Measurements from ENCODE around the gene NEK5.
"Not testable (repeated sequence)": the region's sequence is repeated elsewhere in the genome, so short reads cannot be mapped to it uniquely, and the experiment has no call there.

NEK5 gene

DNA sequence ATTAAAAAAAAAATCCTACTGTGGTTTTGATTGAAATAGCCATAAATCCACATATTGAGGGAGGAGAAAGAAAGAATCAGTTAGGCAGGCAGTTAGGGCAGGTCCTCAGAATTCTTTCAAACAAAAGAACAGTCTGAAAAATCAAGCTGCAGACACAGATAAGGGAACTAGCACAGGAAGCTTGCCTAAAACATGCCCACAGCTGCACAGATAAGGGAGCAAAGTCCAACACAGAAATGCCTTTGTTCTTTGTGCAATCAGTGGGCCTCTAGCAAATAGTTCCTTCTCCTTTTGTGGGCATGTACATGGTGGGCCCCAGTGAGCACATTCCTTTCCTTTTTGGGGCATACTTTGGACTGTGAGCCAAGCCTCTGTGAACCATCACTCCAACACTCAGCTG, 61.6 kb downstream of the NEK5 start:
- no peak for DNase-seq

DNA sequence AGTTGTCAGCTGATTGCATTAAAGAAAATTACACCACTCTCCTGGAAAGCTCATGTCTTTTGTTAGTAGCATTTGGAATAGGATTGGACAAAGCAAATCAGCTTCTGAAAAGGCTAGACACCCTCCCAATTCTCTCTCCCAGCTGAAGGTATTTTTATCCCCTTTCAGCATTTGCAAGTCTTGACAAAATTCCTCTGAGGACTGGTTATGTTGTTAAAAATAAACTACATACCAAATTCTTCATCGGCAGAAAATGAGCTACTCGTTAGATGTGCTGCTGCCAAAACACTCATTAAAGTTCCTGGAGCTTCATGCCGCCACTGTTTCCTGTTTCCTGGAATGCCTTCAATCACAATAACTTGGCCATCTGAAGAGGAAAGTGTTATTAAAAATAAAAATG, 67.3 kb downstream of the NEK5 start:
- no peak for DNase-seq

- DNase-seq = not testable (repeated sequence)
Measured at GRCh38 chr13:52061064-52061463, 67.8 kb downstream of the NEK5 start.

GRCh38 chr13:52053460-52053859, 75.4 kb downstream of the NEK5 start:
- DNase-seq = no peak

DNA sequence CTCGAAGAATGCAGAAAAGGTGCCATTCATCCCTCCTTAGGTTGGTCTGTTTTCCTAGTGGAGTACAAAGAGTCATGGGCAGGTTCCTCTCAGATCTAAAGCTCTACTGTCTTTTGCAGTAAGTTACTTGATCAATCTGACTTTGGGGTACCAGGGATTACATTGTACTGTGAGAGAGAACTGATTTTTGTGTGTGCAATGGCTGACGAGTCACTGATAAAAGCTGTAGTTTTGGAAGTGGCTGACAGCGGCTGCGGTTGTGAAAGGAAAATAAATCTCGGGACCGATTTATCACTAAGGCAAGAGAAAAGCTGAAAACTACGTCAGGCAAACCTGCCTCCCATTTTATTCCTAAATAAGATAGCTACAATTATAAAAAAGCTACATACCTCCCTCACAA, 77.5 kb downstream of the NEK5 start:
- no peak for DNase-seq

- DNase-seq = no peak
Measured at GRCh38 chr13:52048516-52048915, 80.4 kb downstream of the NEK5 start.

DNA sequence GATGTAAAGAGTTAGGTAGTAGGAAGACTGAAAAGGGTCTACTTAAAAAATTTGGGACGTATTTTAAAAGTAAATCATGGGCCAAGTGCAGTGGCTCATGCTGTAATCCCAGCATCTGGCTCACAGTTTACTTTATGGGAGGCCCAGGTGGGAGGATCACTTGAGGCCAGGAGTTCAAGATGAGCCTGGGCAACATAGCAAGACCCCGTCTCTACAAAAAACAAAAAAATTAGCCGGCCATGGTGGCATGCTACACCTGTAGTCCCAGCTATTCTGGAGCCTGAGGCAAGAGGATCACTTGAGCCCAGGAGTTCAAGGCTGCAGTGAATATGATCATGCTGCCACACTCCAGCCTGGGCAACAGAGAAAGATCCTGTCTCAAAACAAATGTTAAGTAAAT, 81.4 kb downstream of the NEK5 start:
- DNase-seq = no peak

DNA sequence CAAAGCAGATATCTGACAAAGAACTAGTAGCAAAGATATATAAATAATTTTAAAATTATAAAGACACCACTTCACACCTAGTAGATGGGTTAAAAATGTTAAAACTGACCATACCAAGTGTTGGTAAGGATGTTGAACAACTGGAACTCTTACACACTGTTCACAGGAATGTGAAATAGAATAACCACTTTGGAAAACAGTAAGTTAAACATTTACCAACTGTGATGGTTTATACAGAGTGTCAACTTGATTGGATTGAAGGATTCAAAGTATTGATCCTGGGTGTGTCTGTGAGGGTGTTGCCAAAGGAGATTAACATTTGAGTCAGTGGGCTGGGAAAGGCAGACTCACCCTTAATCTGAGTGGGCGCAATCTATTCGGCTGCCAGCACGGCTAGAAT, 85.2 kb downstream of the NEK5 start:
- no peak for DNase-seq

GRCh38 chr13:52036037-52036436, 92.8 kb downstream of the NEK5 start:
- DNase-seq = no peak

DNA sequence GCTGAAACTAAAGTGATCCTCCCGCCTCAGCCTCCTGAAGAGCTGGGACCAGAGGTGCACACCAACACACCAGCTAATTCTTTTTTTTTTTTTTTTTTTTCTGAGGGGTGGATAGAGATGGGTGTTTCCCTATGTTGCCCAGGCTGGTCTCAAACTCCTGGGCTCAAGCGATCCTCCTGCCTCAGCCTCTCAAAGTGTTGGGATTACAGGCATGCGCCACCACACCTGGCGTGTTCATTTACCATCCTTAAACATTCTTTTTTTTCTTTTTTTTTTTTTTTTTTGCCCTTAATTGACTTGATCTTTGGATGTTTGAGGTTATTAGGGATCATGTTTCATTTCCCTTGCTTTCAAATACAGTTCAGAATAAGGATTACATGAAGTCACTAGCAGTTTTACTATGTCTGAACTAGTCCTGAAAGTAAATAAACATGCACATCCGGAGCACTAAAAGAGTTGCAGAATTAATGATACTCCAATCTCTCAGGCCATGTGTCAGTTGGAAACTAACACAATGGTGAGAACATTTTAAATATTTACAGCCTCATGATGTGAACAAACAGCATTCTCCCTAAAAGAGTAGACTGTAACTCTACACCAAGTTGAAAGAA, 94.2 kb downstream of the NEK5 start:
- DNase-seq = no peak

DNA sequence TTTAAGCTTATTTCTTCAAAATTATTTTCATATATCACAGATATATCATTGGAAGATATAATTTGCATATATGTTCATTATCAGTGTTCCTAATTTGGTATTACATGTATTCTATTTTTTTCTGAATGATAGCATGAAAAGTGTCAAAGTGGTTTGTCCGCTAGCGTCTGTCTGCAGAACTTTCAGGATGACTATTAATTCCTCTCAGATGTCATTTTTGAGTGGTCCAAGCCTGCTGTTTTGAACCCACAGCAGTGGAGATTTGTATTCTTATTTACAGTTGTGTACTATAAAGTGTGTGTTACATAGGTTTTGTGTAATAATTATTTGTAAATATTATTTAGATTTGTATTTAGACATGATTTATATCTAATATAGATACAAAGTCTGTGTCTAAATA, 95.8 kb downstream of the NEK5 start:
- no peak for DNase-seq

DNA sequence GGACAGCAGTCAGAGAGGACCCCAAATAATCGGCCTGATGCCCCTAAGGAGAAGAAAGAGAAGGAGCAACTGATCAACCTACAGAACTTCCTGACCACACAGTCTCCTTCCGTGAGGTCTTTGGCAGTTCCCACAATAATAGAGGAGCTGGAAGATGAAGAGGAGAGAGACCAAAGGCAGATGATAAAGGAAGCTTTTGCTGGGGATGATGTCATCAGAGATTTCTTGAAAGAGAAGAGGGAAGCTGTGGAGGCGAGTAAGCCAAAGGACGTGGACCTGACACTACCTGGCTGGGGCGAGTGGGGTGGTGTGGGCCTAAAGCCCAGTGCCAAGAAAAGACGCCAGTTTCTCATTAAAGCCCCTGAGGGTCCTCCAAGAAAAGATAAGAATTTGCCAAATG, 98.5 kb downstream of the NEK5 start:
- not testable (repeated sequence) for DNase-seq

GRCh38 chr13:52029569-52029968, 99.3 kb downstream of the NEK5 start:
- no peak for DNase-seq

DNA sequence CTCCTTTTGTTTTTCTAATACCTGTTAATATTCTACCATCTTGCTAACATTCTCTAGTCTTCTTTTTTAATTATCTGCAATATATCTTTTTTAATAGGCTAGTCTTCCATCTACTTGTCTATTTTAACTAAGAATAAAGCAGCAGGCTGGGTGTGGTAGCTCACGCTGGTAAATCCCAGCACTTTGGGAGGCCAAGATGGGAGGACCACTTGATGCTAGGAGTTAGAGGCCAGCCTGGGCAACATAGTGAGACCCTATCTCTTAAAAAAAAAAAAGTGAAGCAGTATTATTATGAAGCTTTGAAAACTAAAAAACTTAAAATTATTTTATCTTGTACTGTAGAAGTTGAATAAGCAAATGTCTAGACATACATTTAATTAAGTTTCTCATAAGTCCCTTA, 101.0 kb downstream of the NEK5 start:
- no peak for DNase-seq

- DNase-seq = no peak
Measured at GRCh38 chr13:52026246-52026626, 102.6 kb downstream of the NEK5 start.

DNA sequence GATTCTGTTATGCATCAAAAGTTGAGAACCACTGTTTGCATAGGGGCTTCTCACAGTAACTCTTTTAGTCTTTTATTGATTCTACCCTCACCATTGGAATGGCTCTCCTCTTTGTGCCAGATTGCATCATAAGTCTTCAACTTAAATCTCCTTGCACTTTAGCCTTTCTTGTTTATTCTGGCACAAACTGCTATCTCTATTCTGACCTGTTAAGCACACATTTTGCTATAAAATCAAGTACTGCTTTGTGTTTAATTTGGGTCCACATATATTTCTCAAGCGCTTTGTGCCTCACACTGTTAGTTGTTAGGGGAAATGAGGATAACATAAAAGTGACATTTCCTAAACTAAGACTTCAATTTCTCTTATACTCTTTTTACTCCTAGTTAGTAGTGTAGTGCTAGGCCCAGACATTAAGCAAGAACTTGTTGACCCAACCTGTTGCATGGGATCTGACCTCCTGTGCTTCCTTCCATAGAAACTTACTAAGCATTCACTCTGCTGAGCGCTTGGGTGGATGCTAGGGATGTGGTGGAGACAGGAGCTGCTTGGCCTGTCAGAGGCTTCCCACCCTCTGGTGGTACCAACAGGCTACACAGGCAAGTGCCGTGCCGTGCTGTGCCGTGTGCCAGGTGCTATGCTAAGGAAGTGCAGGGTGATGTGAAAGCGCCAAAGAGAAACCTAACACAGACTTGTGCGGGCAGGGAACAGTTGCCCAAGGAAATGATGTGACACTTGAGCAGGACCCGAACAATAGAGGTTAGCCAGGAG, 103.2 kb downstream of the NEK5 start:
- DNase-seq = no peak

DNA sequence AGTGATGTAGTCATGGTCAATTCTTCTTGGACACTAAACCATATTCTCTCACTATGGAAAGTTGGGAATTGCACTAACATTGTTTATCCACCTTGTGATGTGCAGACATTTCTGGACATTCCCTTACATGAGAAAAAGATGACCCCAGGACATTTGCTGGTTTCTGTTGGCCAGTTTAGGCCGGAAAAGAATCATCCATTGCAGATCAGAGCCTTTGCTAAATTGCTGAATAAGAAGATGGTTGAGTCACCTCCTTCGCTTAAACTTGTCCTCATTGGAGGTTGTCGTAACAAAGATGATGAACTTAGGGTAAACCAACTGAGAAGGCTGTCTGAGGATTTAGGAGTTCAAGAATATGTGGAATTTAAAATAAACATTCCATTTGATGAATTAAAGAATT, 104.4 kb downstream of the NEK5 start, which contains the start of gene UTP14C:
UTP14C (plus strand) TSS at position 211 of the 400 bp plus-strand sequence. CDS start 4,114 bp downstream, outside the sequence.
- DNase-seq = no peak

GRCh38 chr13:52022356-52022755, 106.5 kb downstream of the NEK5 start:
- DNase-seq = no peak

GRCh38 chr13:52020191-52020590, 108.7 kb downstream of the NEK5 start:
- DNase-seq = no peak

DNA sequence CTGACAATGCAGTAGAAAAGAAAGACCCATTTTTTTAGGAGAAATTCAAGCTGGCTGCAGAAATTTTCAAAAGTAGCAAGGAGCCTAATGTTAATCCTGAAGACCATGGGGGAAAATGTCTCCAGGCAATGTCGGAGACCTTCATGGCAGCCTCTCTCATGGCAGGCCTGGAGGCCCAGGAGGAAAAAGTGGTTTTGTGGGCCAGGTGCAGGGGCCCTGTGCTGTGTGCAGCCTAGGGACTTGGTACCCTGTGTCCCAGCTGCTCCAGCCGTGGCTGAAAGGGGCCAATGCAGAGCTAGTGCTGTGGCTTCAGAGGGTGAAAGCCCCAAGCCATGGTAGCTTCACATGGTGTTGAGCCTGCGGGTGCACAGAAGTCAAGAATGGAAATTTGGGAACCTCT, 112.6 kb downstream of the NEK5 start:
- no peak for DNase-seq

GRCh38 chr13:52012512-52012836, 116.4 kb downstream of the NEK5 start:
- no peak for DNase-seq

GRCh38 chr13:52011632-52012511, 117.0 kb downstream of the NEK5 start, which contains the start of gene ALG11:
ALG11 (plus strand) TSS chr13:52012398; CDS start chr13:52012419, 21 bp downstream.
- DNase-seq = peak; percentile 85

GRCh38 chr13:52010890-52011631, 117.8 kb downstream of the NEK5 start, which contains the start of gene ATP7B:
ATP7B (minus strand) TSS chr13:52011450; CDS start chr13:52011337, 113 bp downstream.
- DNase-seq = no peak

All from DMS 273 treated with DMSO at 0.1 percent for 48 hours (cell line).